Activated CD4-positive, alpha-beta T cell treated with anti-CD3 and anti-CD28 coated beads, Interleukin-10, Interleukin-2, amounts not matched to agents 100 ng/mL and 50 ng/mL, durations not matched to agents 16 hours and 8 hours (primary cell): ENCODE data around the gene N4BP3.
A peak's percentile ranks its signal among the peaks of the same experiment; 100 is the strongest.

Experiments
- DNase-seq: peaks from one replicate; pipeline ENCODE4 v3.0.0-alpha.2; 2020

Gene N4BP3

DNA sequence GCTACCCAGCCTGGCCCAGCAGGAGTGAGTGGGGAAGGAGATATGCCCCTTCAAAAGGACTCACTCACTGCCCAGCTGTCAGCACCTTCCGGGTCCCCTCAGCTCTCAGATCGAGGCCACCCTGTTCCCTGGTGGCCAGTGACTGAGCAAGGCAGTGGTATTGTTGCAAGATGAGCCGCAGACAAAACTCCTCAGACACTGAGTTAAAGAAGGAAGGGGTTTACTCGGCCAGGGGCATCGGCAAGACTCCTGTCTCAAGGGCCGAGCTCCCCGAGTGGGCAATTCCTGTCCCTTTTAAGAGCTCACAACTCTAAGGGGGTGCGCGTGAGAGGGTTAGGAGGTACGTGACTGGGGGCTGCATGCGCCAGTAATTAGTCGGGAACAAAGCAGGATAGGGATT is 9.7 kb upstream of the N4BP3 start:
- DNase-seq = no peak

DNA sequence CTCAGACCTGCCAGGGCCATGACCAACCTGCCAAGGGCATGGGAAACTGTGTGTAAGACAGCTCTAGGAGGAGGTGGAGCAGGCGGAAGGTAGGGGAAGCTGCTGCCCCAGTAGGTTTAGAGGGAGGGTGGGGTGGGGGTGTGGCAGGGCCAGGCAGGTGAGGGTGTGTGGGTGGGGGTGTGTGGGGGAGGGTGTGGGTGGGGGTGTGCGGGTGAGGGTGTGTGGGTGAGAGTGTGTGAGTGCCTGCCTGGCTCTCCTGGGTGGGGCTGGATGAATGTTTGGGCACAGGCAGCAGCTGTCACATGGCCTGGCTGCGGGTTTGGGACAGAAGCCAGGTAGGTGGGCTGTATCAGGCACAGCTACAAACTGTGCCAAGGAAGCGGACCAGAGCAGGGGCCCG is 8.8 kb upstream of the N4BP3 start:
- no peak for DNase-seq

DNA sequence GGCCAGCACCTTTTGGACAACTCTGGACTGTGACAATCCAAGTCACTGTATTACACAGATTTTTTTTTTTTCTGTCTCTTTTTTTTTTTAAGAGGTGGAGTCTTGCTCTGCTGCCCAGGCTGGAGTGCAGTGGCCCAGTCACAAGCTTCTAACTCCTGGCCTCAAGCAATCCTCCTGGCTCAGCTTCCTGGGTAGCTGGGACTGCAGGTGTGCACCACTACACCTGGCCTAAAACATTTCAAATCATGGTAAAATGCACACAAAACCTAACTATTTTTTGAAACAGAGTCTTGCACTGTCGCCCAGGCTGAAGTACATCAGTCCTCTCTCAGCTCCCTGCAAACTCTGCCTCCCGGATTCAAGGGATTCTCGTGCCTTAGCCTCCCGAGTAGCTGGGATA is 7.2 kb upstream of the N4BP3 start:
- DNase-seq = no peak

DNA sequence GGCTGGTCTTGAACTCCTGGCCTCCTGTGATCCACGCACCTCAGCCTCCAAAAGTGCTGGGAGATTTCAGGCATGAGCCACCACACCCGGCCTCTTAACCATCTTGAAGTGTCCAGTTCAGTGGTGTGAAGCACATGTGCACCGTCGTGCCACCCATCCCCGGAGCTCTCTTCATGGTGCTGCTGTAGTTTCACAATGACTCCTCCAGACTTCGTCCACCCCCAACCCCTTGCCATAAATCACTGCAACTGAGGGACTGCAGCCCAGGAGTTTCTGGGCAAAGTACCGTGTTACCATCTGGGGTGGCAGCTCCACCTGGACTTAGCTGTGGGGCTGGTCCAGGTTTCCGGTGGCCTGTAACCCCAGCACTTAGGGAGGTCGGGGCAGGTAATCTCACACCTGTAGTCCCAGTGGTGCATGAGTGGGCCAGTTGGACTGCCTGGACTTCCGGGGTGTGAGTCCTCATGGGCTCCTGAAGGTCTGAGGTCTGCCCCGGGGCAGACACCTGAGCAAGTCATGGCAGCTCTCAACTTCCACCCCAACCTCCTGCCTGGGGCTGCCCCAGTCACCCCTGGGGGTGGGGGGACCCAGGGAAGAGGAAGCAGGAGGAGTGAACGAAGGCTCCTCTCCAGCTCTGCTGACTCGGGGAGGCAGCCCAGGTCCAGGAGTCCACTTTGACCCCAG is 6.6 kb upstream of the N4BP3 start:
- no peak for DNase-seq

DNA sequence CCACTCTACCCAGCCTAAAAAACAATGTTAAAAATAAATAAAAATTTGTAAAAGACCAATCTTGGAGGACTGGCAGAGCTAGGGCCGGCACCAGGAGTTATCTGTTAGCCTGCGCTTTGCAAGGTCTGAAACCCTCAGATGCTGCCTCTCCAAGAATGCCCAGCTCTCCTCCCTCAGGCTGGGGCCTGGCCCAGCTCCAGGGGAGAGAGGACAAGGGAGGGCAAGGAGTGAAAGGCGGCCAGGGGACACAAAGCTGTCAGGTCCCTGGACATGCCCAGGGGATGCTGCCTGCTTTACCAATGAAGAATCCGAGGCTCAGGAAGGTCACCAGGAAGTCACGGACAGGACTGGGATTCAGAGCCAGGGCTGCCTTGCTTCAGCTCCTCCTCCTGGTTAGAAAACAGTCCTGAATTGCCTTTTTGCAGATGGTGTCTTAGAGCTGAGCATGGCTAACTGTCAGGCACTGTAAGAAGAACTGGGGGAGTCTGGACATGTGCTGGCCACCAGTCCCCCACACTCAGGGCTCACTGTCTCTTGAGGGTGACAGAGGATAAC is 5.5 kb upstream of the N4BP3 start:
- no peak for DNase-seq

DNA sequence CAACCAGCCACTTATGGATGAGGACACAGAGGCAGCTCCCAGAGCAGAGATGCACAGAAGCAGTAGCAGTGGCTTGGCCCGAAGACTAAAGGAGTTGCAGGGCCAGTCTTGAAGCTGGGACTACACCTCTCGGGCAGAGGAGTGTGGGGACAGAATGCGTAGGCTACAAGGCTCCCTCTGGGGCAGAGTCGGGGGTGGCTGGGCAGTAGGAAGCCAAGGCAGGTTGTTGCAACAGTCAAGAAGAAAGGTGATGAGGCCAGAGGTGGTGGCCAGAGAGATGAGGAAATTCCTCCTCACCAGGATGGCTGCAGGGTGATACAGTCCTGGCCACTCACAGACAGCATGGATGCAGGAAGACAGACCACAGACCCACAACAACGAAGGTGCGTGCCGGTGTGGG is 4.9 kb upstream of the N4BP3 start:
- no peak for DNase-seq

DNA sequence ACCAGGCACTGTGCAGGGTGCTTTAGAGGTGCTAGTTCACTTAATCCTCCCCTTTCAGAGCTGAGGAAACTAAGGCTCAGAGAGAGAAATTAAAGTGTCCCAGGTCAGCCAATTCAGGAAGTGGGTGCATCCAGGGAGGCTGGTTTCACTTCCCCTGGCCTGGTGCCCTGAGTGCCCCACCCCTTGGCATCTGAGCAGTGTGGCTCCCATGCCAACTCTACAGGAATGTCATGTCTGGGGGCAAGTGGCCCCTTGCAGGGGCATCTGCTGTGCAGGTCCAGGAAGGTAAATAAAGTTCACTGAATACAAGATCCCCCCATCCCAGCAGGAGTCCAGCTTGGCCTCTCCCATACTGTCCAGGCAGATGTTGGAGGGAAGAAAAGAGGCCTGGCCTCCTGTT is 4.4 kb upstream of the N4BP3 start:
- DNase-seq = no peak

DNA sequence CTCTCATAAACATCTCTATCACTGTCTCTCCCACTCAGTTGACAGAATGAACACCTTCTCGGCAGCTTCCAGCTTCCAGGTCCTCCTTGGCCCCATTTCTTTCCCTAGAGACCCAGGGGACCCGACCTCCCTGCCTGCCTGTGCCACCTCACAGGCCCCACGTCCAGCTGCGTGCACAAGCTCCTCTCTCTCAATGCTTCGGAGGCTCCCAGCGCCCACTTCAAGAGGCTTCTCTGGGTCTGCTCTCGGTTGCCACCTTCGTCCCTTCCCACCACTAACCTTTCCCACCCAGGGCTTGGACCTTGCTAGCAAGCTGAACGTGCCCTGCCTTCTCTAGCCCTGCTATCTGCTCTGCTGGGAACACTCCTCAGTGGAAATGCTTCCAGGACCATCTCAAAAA is 2.8 kb upstream of the N4BP3 start:
- no peak for DNase-seq

DNA sequence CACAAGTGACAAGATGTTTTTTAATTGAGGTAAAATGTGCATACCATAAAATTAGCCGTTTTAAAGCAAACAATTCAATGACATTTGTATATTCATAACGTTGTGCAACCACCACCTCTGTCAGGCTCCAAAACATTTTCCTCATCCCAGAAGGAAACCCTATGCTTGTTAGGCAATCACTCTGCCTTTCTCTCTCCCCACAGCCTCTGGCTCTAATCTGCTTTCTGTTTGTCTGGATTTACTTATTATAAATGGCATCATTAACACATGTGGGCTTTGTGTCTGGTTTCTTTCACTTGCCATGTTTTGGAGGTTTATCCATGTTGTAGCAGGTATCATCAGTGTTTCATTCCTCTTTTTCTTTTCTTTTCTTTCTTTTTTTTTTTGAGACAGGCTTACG is 1.4 kb upstream of the N4BP3 start:
- DNase-seq = no peak

DNA sequence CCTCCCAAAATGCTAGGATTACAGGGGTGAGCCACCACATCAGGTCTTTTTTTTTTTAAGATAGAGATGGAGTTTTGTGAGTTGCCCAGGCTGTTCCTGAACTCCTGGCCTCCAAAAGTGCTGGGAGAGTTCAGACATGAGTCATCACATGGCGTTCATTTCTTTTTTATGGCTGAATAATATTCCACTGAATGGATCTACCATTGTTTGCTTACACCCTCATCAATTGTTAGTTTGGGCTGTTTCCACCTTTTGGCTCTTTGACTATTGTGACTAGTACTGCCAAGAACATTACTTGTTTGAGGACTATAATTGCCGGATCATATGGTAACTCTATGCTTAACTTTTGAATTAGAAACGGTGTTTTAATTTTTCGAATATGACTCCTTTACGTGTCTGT is 787 bp upstream of the N4BP3 start:
- no peak for DNase-seq

DNA sequence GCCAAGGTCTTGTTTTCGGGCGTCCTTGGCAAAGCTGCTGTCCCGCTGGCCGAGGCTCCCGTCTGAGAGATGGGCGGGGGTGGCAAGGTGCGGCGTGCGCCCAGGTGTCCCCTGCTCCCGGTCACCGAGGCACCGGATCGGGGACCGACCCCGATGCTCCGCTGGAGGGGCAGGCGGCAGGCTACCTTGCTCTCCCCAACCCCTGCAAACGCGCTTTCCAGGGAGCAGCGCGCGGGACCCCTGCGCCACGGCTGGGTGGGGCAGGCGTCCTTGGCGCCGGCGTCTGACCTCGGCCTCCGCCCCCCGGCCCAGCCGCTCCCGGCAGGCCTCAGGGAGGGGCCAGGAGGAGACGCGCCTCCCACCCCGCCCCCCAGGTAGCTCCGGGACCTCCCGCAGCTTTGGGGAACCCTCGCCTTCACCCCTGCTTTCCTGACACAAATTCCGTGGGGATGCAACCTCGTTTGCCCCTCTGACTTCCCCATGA is 551 bp downstream of the N4BP3 start:
- DNase-seq = peak; percentile 18

DNA sequence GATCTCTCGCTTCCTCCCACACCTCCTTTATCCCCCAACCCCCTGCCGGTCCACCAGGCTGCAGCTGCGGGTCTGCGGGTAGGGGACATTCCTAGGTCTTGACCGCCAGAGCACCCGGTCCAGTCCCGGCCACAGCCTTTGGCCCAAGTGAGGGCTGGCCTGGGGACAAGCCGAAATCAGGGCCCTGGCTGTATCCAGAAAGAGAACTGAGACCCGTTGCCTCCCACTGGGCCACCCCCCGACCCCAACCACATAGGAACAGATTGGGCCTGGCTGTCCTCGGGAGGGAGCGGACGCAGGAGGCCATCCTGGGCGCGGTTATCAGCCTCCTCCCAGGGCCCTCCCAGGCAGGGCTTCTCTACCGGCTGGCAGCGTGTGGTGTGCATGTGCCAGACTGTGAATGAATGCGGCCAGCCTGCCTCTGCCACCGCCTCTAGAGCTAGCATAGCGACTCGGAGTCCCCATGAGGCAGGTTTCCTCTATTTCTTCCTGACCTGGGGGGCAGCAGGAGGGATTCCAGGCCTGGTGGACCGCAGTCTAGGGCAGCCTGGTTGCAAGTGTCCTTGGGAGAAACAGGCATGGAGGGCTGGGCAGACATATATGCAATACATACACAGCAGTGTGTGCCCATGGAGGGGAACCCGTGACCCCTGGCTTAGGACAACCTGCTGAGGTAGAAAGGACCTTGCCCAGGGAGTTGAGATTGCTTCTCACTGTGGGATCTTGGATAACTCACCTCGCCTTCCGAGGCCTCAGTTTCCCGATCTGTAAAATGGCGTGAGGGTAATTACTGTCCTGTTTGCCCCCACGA is 1.2 kb downstream of the N4BP3 start:
- peak; percentile 45 for DNase-seq

DNA sequence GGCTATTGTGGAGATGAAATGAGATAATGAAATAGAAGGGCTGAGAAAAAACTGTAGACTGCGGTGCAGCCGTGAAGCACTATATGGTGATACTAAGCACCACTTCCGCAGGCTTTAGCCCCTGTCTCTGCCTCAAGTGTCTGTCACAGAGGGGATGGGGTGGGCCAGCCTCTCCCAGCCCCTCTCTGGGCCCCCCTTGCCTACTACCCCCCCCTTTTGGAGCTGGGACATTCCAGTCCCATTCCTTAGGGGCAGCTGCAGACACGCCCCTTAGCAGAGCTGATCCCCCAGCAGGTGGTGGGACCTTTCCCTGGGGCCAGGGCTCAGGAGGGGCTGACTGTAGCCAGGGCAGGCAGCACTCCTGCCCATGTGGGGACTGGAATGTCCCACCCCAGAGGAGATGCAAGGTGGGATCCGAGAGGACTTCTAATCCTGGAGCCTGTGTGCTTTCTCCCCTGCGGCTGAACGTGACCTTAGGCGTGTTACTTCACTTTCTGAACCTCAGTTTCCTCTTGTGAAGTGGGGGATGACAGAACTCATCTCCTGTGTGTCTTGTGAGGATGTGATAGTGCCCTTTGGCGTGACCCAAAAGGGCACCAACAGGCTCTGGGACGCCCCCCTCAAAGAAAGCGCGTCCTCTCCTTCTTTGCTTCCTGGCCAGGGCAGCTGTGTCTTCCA is 1.9 kb downstream of the N4BP3 start:
- no peak for DNase-seq

DNA sequence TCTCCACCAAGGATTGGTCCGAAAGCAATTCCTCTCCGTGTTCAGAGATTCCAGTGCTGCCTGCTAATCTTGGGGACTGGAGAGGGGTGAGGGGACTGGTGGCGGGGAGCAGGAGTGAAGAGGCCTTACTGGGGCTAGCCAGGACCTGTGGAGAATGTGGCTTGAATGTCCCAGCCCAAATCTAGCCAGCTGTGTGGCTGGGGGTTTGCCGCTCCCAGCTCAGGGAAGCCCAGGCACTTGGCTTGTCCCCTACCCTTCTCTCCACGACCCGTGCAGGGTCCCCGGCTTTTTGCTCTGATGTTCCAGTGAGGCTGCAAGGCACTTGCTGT is 2.4 kb downstream of the N4BP3 start:
- no peak for DNase-seq

DNA sequence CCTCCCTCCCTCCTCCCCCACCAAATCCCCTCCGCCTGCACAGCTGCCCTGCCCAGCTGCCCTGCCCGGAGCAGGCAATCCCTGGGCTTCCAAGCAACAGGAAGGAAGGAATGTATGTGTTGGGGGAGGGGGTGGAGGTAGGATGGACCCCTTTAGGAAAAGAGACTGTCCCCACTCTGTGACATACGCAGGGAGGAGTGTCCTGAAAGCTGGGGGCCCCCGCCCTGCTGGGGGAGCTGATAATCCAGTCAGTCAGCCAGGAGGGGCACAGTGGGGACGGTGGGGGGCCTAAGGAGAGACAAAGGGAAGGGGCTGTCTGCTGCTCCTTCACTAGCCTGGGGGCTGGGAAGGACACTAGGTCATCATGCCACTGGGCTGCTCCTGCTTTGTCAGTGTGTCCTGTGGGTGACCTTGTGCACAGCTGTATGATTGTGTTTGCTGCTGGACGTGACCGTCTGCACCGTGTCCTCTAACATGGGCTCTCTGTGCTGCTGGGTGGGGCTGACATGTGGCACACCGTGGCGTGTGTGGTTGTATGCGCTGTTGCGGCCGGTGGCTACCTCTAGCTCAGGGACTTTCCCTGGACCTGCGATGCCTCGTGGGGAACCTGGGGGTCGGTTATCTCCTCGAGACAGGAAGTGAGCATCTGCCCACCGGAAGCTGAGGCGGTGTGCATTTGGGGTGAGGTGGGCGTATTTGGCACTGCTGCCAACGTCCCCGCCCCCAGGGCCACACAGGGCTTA is 3.0 kb downstream of the N4BP3 start:
- peak; percentile 70 for DNase-seq

DNA sequence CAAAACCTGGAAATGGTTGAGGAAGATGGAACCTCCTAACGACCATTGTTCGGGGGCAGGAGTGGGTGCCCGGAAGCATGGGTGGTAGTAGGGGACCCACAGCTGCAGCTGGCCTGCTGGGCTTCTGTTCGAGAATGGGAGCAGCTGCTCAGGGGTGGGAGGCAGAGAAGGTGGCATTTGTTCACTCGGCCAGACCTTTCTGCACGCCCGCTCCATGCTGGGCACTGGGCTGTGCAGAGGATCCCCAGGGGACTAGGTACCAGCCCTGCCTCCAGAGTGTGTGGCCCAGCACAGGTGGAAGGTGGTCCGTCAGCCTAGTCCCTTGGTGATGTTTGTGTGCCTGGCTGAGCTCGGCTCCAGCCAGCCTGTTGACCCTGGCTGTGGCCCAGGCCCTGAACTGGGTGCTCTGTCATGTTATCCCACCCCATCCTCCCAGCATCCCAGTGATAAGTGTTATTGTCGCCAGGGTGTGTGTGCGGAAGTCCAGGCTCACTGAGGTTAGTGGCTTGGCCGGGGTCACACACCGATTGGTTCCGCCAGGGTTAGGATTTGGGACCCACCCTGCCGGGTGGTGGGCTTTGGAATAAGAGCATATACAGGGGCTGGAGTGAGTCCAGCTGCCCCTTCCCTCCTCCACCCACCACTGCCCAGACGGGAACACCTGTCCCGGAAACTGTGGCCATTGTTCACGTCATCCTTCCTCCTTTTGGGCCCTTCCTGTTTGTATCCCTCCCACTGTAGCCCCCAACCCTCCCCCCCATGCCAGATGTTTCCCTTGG is 4.8 kb downstream of the N4BP3 start:
- DNase-seq = no peak

DNA sequence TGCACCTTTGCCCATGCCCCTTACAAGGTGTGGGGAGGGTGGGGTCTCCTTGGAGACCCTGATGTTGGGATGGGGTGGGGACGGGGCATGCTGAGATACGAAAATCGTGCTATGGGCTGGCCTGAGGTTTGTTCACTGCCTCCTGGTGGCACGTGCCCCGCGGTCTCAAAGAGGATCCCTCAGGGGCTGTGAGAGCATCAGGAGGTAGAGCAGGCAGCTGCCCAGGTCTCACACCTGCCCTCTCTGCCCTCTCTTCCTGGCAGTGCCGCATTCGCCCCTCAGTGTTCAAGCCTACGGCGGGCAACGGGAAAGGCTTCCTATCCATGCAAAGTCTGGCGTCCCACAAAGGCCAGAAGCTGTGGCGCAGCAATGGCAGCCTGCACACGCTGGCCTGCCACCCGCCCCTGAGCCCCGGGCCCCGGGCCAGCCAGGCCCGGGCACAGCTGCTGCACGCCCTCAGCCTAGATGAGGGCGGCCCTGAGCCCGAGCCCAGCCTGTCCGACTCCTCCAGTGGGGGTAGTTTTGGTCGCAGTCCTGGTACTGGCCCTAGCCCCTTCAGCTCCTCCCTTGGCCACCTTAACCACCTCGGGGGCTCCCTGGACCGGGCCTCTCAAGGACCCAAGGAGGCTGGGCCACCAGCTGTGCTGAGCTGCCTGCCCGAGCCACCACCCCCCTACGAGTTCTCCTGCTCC is 6.7 kb downstream of the N4BP3 start:
- DNase-seq = no peak

DNA sequence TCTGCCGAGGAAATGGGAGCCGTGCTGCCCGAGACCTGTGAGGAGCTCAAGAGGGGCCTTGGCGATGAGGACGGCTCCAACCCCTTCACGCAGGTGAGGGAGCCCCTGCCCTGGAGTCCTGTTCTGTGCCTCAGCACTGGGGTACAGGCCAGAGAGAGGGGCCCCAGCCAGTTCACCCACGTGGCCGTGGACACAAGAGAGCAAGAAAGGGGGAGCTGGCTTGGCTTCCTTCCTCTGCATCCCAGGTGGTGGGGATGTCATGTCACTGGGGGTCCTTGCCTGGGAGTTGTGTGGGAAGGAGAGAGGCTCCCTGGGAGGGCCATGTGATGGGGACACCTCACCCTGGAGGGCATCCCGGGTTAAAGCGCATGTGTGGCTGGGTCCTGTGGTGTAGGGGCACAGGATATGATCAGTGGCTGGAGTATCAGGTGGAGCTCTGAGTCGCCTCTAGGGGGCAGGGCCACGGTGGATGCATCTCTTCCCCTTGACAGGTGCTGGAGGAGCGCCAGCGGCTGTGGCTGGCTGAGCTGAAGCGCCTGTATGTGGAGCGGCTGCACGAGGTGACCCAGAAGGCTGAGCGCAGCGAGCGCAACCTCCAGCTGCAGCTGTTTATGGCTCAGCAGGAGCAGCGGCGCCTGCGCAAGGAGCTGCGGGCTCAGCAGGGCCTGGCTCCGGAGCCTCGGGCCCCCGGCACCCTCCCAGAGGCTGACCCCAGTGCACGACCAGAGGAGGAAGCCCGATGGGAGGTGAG is 7.5 kb downstream of the N4BP3 start:
- DNase-seq = peak; percentile 90

DNA sequence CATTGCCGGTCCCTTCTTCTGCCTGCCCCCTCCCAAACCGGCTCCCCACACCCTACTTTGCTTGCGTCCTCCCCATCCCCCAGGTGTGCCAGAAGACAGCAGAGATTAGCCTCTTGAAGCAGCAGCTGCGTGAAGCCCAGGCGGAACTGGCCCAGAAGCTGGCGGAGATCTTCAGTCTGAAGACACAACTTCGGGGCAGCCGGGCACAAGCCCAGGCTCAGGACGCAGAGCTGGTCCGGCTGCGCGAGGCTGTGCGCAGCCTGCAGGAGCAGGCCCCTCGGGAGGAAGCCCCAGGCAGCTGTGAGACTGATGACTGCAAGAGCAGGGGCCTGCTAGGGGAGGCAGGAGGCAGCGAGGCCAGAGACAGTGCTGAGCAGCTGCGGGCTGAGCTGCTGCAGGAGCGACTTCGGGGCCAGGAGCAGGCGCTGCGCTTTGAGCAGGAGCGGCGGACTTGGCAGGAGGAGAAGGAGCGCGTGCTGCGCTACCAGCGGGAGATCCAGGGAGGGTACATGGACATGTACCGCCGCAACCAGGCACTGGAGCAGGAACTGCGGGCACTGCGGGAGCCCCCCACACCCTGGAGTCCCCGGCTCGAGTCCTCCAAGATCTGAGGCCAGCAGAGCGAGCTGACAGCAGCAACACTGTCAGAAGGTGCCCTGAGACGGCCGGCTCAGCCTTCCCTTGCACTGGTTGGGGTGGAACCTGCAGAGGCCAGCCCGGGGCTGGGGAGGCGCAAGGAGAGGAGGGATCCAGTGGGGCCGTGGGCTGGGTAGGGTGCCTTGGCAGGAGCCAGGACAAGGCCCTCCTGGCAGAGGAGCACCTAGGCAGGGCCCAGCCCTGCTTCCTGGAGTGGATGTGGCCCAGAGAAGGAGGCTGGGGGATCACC is 8.3 kb downstream of the N4BP3 start:
- DNase-seq = no peak

DNA sequence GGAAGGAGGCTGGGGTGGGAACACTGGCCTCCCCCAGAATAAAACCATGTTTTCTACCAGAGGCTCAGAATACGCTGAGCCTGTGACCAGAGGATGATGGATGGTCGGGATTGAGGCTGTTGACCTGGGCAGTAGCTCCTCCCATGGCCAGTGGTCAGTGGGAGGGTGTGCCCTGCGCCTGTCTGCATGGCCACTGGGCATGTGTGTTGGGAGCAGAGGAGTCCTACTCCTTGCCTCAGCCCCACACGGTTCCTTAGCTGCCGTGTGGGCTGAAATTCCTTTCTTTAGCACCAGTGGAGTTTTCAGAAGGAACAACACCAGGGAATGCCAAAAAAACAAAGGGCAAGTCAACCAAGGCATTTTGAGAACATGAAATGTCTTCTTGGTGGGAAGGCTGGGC is 9.0 kb downstream of the N4BP3 start:
- no peak for DNase-seq
